GM18867 (cell line): ENCODE data around the gene SPNS3.

Experiments
- ATAC-seq: cut with Tn5 transposase; IDR thresholded peaks from one replicate; pipeline ENCODE4 v1.9.1; 2021; ENCODE audit warnings: mild to moderate bottlenecking, moderate library complexity; ENCODE audit not compliant: unreplicated experiment

The SPNS3 gene

DNA sequence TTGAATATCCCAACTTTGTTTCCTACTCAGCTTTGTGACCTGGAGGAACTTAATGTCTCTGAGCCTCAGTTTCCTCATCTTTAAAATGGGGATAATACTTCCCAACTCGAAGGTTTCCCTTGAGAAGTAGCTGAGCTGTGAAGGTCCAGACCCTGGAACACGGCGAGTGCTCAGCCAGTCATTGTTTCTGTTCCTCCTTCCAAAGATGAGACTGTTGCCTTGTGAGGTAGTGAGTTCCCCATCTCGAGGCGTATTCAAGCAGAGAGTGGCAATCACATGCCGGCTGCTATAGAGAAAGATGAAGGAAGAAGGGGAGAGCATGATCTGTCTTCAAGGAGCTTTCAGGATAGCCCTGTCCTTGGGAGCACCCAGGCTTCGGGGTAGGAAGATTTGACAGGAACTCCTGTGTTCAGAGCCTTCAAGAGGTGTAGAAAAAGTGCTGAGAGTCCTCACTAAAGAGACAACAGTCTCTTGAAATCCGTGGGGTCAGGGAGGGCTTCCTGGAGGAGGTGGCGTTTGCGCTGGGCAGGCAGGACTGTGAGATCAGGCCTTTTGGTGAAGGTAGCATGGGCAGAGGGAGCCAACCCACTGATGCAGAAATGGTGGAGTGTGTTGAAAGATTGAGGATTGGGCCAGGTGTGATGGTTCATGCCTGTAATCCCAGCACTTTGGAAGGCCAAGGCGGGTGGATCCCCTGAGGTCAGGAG is 92.1 kb downstream of the SPNS3 start:
- ATAC-seq = no peak

DNA sequence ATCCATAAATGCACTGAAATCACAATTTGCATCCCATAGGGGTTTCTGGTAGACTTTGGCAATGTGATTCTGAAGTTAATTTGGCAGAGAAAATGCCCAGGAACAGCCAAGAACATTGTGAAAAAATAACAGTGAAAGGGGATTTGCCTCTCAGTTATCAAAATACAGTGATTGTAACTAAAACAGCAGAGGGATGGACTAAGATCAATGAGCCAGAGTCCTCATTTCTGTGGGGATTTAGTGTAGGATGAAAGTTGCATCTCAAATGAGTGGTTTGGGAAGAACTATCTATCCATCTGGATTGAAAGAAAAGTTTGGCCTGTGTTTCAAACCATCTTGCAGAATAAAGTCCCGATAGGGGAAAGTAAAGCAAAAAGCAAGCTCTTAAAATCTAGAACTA is 93.4 kb downstream of the SPNS3 start:
- no peak for ATAC-seq

DNA sequence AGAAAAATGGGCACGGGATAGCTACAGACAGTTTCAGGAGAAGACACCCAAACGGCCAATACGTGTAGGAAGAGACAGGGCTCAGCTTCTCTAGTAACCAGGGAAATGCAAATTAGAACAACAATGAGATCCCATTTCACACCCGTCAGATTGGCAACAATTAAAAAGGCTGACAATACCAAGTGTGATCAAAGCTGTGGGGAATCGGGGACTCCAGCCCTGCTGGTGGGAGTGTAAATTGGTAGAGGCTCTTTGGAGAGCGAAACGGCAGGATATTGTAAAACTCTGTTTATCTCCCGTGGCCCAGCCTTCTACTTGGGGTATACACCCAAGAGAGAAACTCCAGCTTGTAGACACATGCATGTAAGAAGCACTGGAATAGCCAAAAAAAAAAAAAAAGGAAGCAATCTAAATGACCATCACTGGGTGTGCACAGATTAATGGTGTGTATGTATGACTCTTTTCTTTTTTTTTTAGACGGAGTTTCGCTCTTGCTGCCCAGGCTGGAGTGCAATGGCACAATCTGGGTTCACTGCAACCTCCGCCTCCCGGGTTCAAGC is 93.9 kb downstream of the SPNS3 start:
- ATAC-seq = no peak

- ATAC-seq = no peak
Measured at GRCh38 chr17:4529533-4530152, 95.9 kb downstream of the SPNS3 start.

DNA sequence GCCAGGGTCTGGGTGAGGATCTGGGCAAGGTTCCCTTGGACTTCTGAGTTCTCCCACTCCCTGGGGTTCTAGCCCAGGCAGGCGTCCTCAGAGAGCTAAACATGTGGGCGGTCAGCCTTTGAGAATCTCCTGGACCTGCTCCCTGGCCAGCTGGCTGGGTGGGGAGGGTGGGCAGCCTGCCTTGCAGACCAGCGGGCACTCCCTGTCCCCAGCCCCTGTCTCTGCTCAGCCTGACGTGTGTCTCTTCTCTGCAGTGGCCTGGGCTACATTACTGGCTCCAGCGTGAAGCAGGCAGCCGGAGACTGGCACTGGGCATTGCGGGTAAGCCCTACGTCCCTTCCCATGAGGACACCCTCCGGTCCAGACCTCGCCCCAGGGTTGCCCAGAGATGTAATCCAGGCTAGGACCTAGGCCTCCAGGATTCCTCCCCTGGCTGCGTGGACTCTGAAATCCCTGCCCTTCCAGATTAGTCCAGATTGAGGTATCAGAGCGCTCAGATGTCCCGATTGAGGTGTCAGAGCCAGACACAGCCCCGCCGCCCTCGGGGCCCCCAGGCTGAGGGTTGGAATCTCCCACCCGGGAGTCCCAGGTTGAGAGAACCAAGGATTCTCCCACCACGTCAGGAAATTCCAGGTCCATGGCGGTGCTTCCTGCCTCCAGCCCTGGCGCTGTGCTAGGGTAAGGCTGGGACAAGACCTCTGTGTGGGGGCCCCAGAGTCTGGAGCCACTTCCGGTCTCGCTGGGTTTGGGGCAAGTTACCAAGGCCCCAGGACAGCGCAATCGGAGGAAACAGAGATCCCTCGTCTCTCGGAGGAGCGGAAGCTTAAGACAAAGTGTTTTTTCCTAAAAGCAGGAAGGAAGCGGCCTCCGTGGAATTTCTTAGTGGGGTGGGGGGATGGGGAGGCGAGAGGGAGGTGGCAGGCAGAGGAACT is 97.3 kb downstream of the SPNS3 start:
- no peak for ATAC-seq

DNA sequence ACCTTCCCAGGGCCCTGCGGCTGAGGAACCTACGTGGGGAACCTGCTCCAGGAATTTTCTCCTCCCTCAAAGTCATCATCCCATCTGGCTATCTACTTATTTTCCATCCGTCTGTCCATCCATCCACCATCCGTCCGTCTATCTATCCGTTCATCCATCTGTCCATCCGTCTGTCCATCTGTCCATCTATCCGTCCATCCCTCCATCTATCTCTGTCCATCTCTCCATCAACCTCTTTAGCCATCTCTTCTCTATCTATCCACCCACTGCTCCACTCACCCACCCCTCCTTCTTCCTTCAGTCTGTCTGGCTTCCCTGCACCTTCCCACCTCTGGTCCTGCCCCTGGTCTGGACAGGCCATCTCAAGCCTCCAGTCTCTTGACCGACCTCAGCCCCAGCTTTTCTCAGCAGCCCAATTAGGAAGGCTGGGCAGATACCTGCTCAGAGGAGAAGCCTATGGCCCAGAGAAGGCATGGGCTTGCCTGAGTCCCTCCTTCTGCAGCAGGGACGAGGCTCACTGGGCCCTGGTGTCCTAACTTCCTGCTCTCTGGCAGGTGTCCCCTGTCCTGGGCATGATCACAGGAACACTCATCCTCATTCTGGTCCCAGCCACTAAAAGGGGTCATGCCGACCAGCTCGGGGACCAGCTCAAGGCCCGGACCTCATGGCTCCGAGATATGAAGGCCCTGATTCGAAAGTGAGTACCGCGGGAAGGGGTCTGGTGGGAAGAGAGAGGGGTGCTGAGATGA is 98.4 kb downstream of the SPNS3 start:
- no peak for ATAC-seq

GRCh38 chr17:4532860-4533522 is 99.3 kb downstream of the SPNS3 start:
- ATAC-seq = no peak

DNA sequence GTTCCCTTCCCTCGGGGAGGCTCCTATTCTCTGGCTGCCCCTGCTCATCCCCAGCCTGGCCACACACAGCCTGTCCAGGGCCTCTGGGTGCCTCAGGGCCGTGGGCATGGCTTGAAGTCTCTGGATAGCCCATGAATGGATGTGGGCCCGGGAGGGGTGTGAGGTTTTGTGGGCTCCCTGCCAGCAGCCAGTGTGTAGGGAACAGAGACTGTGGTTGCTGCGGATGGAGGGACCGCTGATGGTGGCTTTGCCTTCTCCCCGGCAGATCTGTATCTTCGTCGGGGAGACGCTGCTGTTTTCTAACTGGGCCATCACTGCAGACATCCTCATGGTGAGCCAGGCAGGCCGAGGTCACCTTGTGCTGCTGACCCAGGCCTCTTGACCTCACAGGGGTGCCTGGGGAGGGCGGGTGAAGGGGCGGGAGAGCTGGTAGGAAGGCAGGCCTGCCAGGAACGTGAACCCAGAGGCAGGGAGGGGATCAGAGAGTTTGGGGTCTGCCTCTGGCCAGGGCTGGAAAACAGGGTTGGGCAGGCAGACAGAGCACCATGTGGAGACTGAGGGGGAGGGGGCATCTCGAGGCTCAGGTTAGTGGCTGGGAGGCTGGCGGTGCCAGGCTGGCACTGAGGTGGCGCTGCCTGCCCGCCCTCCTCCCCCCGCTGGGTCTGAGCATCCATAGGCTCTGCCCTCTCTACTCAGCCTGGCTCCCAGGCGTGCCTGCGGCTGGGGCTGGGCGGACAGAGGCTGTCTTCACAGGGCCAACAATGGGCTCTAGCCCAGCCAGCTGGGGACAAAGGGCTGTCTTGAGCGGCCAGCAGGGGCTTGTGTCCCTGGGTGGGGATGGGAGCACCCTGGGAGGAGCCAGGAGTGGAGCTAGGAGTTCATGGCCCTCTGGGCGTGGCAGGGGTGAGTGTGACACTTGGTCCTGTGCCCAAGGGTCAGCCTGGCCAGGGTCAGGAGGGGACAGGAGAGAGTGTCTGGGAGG is 100.1 kb downstream of the SPNS3 start:
- ATAC-seq = no peak

DNA sequence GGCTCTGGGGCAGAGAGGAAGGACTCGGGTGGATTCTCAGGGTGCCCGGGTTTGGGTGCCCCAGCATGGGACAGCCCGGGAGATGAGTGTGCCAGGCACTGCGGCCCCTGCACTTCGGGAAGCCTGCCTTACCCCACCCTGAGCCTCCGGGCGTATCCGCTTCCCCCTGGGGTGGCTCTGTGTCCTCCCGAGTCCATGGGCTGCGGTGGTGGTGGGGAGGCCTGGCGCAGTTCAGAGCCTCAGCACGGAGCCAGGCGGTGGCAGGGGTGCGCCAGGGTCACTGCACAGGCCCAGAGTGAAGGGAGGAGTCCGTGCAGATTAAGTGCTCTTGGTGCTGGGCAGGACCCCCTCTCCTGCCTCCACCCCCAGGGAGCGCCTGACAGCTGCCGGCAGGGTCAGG is 100.8 kb downstream of the SPNS3 start:
- ATAC-seq = no peak

GRCh38 chr17:4534928-4535666 is 101.4 kb downstream of the SPNS3 start:
- ATAC-seq = no peak

DNA sequence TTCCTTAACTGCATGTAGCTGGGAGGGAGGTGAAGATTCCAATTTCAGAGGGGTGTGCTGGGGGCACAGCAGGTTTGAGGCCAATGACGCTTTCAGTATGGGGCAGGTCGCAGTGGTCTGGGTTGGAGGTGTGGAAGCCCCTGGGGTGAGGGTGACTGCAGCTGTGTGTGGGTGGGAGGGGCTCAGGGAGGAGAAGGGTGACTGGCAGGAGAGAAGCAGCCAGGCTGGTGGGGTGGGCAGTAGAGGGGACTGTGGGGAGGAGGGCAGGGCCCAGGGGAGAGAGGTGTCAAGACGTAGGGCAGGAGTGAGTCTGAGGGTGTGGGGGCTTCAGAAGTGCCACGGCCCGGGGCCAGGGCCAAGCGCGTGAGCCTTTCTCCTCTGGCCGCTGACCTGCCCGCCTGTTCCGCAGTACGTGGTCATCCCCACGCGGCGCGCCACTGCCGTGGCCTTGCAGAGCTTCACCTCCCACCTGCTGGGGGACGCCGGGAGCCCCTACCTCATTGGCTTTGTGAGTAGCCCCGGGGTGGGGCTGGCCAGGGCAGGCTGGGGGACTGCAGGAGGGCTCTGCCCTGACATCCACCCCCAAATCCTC is 102.0 kb downstream of the SPNS3 start:
- ATAC-seq = no peak

DNA sequence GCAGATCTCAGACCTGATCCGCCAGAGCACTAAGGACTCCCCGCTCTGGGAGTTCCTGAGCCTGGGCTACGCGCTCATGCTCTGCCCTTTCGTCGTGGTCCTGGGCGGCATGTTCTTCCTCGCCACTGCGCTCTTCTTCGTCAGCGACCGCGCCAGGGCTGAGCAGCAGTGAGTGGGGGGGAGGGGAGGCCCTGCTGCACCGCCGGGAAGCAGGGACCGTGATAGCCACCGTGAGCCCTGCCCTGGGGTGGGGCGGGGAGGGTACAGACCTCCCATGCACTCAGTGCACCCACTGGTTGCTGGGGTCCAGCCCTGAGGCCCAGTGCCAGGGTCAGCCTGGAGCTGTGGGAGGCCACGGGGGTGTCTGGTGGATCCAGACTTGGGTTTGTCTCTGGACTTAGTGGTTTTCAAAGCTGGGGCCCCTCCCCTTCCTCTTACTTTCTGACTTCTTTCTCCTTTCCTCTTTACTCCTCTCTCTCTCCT is 102.6 kb downstream of the SPNS3 start:
- no peak for ATAC-seq

- no peak for ATAC-seq
Measured at GRCh38 chr17:4536742-4537411, 103.1 kb downstream of the SPNS3 start.
